A673 (cell line): ENCODE data around the gene SNRPB2. TPM values are rescaled to one million over a fixed set of nuclear protein-coding genes. Genes with fewer than 3 reads are reported as not detected.

ENCODE experiments used
- BruUV-seq: library from RNA; stranded (reverse); fragments of 400-500 nt; replicated peaks from 2 replicates; lab custom pipeline; 2021; lab: Mats Ljungman, UMichigan
- CTCF ChIA-PET: fragments of 300-600 bp; sonication (Branson Sonifier 250); formaldehyde crosslinking; loops from one replicate; lab custom pipeline; 2022; ENCODE audit warnings: antibody characterized with exemption; lab: Charles Lee
- POLR2A ChIA-PET: fragments of 300-600 bp; sonication (Branson Sonifier 250); formaldehyde crosslinking; loops from one replicate; lab custom pipeline; 2022; ENCODE audit warnings: antibody characterized with exemption; ENCODE audit not compliant: low non-redundant PET; lab: Charles Lee
- DNase-seq: peaks from one replicate; pipeline ENCODE4 v3.0.0-alpha.2; 2015; ENCODE audit warnings: low spot score
- H3K27ac ChIP-seq: fragments of 200-600 bp; sonication (generic); 2 replicates; pipeline ENCODE4 v1.5.1; 2016; ENCODE audit warnings: mixed run types, low read depth, mild to moderate bottlenecking, mixed read lengths, antibody characterized with exemption, low read length; ENCODE audit not compliant: poor library complexity, severe bottlenecking
- H3K27me3 ChIP-seq: fragments of 200-600 bp; sonication (generic); replicated peaks from 2 replicates; pipeline ENCODE4 v1.6.1; 2017; ENCODE audit warnings: mixed run types, low read depth, mild to moderate bottlenecking, mixed read lengths, antibody characterized with exemption, low read length; ENCODE audit not compliant: insufficient read depth, poor library complexity
- H3K36me3 ChIP-seq: fragments of 200-600 bp; sonication (generic); 2 replicates; pipeline ENCODE4 v1.6.1; 2016; ENCODE audit warnings: mixed run types, mild to moderate bottlenecking, mixed read lengths, antibody characterized with exemption, low read length; ENCODE audit not compliant: insufficient read depth, poor library complexity, severe bottlenecking
- H3K4me1 ChIP-seq: fragments of 200-600 bp; sonication (generic); 2 replicates; pipeline ENCODE4 v1.6.1; 2017; ENCODE audit warnings: mixed run types, mild to moderate bottlenecking, mixed read lengths, antibody characterized with exemption, low read length; ENCODE audit not compliant: insufficient read depth, poor library complexity, severe bottlenecking
- H3K4me3 ChIP-seq: fragments of 200-600 bp; sonication (generic); 2 replicates; pipeline ENCODE4 v1.5.1; 2016; ENCODE audit warnings: low read depth, mixed run types, mild to moderate bottlenecking, mixed read lengths, low read length; ENCODE audit not compliant: poor library complexity, severe bottlenecking
- H3K9me3 ChIP-seq: fragments of 200-600 bp; sonication (generic); 2 replicates; pipeline ENCODE4 v1.6.1; 2016; ENCODE audit warnings: mixed run types, low read depth, mild to moderate bottlenecking, mixed read lengths, antibody characterized with exemption, low read length; ENCODE audit not compliant: poor library complexity, severe bottlenecking
- CTCF ChIP-seq: fragments of 300-800, 200-600 bp; sonication (generic); conservative IDR thresholded peaks from 2 replicates; pipeline ENCODE4 v1.5.1; 2017; ENCODE audit warnings: low read depth, mild to moderate bottlenecking, antibody characterized with exemption, low read length, moderate library complexity, mixed read lengths
- EZH2 ChIP-seq: fragments of 200-600 bp; sonication (generic); IDR thresholded peaks from 2 replicates; pipeline ENCODE4 v1.6.1; 2017; ENCODE audit warnings: borderline replicate concordance, low read depth, mild to moderate bottlenecking, mixed read lengths, antibody characterized with exemption, low read length; ENCODE audit not compliant: poor library complexity, severe bottlenecking
- intact Hi-C: fragments of 100-400 bp; cut with micrococcal nuclease; formaldehyde crosslinking; loops from one replicate; pipeline ENCODE4 v1.10.0; 2022; ENCODE audit not compliant: unreplicated experiment
- total RNA-seq: library from RNA; stranded (reverse); gene quantifications from 2 replicates; pipeline ENCODE4 v1.2.3, GENCODE V29; 2021

Gene SNRPB2
- total RNA-seq, 1 experiment from 2014 or later, result 103 TPM

DNA sequence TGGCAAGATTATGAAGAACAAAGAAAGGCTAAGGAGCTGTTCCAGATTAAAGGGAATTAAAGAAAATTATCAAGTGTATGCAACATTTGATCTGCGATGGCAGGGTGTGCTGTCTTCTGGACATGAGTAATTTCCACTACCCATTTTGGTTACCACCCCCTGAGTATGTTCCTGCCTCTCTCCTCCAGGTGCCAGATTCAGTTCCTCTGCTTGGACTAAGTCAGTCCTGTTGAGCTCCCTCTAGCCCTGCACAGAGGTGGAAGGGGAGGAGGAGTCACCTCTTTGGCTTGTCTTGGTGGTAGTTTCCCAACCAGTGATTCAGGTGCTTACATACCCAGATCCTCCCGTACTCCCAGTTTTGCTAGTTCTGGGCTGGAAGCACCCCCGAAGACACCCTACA lies 22.2 kb upstream of the SNRPB2 start:
- H3K27me3 ChIP-seq, result peaks cover 11% of the 10 kb centered on the region
- H3K27ac ChIP-seq, result no peak overlapping the region
- no peaks in the 10 kb centered on the region for H3K9me3 ChIP-seq
- H3K4me3 ChIP-seq, result no peak overlapping the region
- CTCF ChIA-PET, result no interaction called here
- H3K36me3 ChIP-seq, result no peaks in the 10 kb centered on the region
- DNase-seq, result no peak
- TF ChIP-seq CTCF (no peak), EZH2 (no peak)
- POLR2A ChIA-PET, result no interaction called here
- intact Hi-C loops, result no loop called here
- H3K4me1 ChIP-seq, result no peaks in the 10 kb centered on the region
- BruUV-seq, result no TSS peak

GRCh38 chr20:16708602-16709001 lies 21.2 kb upstream of the SNRPB2 start:
- DNase-seq, result no peak
- intact Hi-C loops, result no loop called here
- H3K4me1 ChIP-seq, result no peaks in the 10 kb centered on the region
- ChIA-PET CTCF (no interaction called here), POLR2A (no interaction called here)
- no peak overlapping the region for H3K4me3 ChIP-seq
- TF ChIP-seq EZH2, result no peak
- TF ChIP-seq CTCF, result no peak
- BruUV-seq, result no TSS peak
- H3K36me3 ChIP-seq, result no peaks in the 10 kb centered on the region
- no peaks in the 10 kb centered on the region for H3K9me3 ChIP-seq
- no peak overlapping the region for H3K27ac ChIP-seq
- H3K27me3 ChIP-seq, result peaks cover 15% of the 10 kb centered on the region

- ChIA-PET POLR2A (no interaction called here), CTCF (no interaction called here)
- H3K27ac ChIP-seq, result no peak overlapping the region
- no peaks in the 10 kb centered on the region for H3K9me3 ChIP-seq
- H3K36me3 ChIP-seq, result no peaks in the 10 kb centered on the region
- intact Hi-C loops, result no loop called here
- peaks cover 18% of the 10 kb centered on the region for H3K27me3 ChIP-seq
- TF ChIP-seq EZH2 (no peak), CTCF (no peak)
- H3K4me3 ChIP-seq, result no peak overlapping the region
- no peaks in the 10 kb centered on the region for H3K4me1 ChIP-seq
- no TSS peak for BruUV-seq
- no peak for DNase-seq
These were observed 20.8 kb upstream of the SNRPB2 start for GRCh38 chr20:16709017-16709416.
